ENCODE data around the gene TSKS.

DNA sequence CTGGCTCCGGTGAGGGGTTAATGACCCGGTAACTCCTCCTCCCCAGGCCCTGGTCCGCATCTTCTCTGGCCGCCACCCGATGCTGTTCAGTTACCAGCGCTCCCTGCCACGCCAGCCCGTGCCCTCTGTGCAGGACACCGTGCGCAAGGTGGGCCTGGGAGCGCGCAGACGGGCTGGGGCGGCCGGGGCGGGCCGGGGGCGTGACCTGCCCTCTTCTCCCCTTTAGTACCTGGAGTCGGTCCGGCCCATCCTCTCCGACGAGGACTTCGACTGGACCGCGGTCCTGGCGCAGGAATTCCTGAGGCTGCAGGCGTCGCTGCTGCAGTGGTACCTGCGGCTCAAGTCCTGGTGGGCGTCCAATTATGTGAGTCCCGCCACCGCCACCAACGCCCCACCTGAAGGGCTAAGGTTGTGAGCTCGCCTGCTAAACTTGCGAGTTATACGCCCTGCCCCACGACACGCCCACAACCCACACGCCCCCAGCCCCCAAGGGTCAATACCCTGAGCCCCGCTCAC, 61.8 kb downstream of the TSKS start:
- TF ChIP-seq ZFP41 (tag by site-specific recombination; IDR thresholded peaks at IDR 0.05; ENCODE audit: borderline replicate concordance) (no peak), KLF9 (tag by site-specific recombination; IDR thresholded peaks at IDR 0.05; ENCODE audit: low read depth) (peak; percentile 46; the same call in 1 of the 2 replicates), ZNF580 (tag by site-specific recombination; IDR thresholded peaks at IDR 0.05) (no peak), HOXA7 (CRISPR knock-in tag; IDR thresholded peaks at IDR 0.05; ENCODE audit: borderline replicate concordance) (no peak), YY1 (tag by site-specific recombination; IDR thresholded peaks at IDR 0.05) (no peak), SCRT1 (tag by site-specific recombination; IDR thresholded peaks at IDR 0.05; ENCODE audit: borderline replicate concordance) (no peak), ZNF223 (tag by site-specific recombination; IDR thresholded peaks at IDR 0.05) (no peak)
- TF ChIP-seq, protein P1, sequence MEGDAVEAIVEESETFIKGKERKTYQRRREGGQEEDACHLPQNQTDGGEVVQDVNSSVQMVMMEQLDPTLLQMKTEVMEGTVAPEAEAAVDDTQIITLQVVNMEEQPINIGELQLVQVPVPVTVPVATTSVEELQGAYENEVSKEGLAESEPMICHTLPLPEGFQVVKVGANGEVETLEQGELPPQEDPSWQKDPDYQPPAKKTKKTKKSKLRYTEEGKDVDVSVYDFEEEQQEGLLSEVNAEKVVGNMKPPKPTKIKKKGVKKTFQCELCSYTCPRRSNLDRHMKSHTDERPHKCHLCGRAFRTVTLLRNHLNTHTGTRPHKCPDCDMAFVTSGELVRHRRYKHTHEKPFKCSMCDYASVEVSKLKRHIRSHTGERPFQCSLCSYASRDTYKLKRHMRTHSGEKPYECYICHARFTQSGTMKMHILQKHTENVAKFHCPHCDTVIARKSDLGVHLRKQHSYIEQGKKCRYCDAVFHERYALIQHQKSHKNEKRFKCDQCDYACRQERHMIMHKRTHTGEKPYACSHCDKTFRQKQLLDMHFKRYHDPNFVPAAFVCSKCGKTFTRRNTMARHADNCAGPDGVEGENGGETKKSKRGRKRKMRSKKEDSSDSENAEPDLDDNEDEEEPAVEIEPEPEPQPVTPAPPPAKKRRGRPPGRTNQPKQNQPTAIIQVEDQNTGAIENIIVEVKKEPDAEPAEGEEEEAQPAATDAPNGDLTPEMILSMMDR (tag by site-specific recombination; IDR thresholded peaks at IDR 0.05), result no peak
